Keratinocyte (primary cell): Measurements from ENCODE around the gene OR56B4. TPM values are rescaled to one million over a fixed set of nuclear protein-coding genes. Genes with fewer than 3 reads are reported as not detected.
"Not testable (repeated sequence)": the region's sequence is repeated elsewhere in the genome, so short reads cannot be mapped to it uniquely, and the experiment has no call there.

Source experiments
- DNase-seq: peaks from one replicate; pipeline ENCODE4 v3.0.0-alpha.2; 2011; ENCODE audit warnings: low read depth, missing footprints, low spot score
- FAIRE-seq: peaks from 2 replicates; lab custom pipeline; 2011; peaks lifted over from hg19 to GRCh38; lab: Jason Lieb, UNC
- H2AFZ ChIP-seq: 2 replicates; pipeline ENCODE4 v1.6.0; 2012; ENCODE audit warnings: low read length, control low read depth, inconsistent platforms; ENCODE audit not compliant: control insufficient read depth
- H3K27ac ChIP-seq: 2 replicates; pipeline ENCODE4 v1.5.1; 2011; ENCODE audit warnings: low read length; ENCODE audit not compliant: control insufficient read depth, insufficient read depth
- H3K27me3 ChIP-seq: 3 replicates; pipeline ENCODE4 v1.6.0; 2011; ENCODE audit warnings: low read length; ENCODE audit not compliant: control insufficient read depth, insufficient read depth; ENCODE audit errors: extremely low read depth
- H3K36me3 ChIP-seq, 2 experiments: 2 replicates in 1 of 2; 3 replicates in 1 of 2; pipeline ENCODE4 v1.5.1; 2011; ENCODE audit warnings: low read length in 2 of 2, mild to moderate bottlenecking in 1 of 2; ENCODE audit not compliant: control insufficient read depth in 2 of 2, insufficient read depth in 2 of 2; ENCODE audit errors: extremely low read depth in 1 of 2
- H3K4me1 ChIP-seq: 3 replicates; pipeline ENCODE4 v1.5.1; 2011; ENCODE audit warnings: low read length; ENCODE audit not compliant: control insufficient read depth, insufficient read depth; ENCODE audit errors: extremely low read depth
- H3K4me2 ChIP-seq: 3 replicates; pipeline ENCODE4 v1.6.0; 2011; ENCODE audit warnings: low read depth, low read length; ENCODE audit not compliant: control insufficient read depth, insufficient read depth; ENCODE audit errors: extremely low read depth
- H3K4me3 ChIP-seq, 3 experiments: fragments of 200-600 bp in 1 of 3; sonication (generic) in 1 of 3; 2 replicates in 2 of 3; 3 replicates in 1 of 3; pipeline ENCODE4 v1.5.1; 2011 to 2016; ENCODE audit warnings: low read length in 3 of 3, mild to moderate bottlenecking in 3 of 3, control low read depth in 2 of 3, inconsistent platforms in 1 of 3, low read depth in 1 of 3, mixed read lengths in 1 of 3, mixed run types in 1 of 3, moderate library complexity in 1 of 3; ENCODE audit not compliant: control insufficient read depth in 2 of 3, insufficient read depth in 2 of 3; ENCODE audit errors: extremely low read depth in 1 of 3
- H3K79me2 ChIP-seq: 2 replicates; pipeline ENCODE4 v1.6.0; 2012; ENCODE audit warnings: low read length; ENCODE audit not compliant: control insufficient read depth, insufficient read depth
- H3K9ac ChIP-seq: 3 replicates; pipeline ENCODE4 v1.6.0; 2011; ENCODE audit warnings: low read length; ENCODE audit not compliant: control insufficient read depth, insufficient read depth; ENCODE audit errors: extremely low read depth
- H3K9me1 ChIP-seq: 3 replicates; pipeline ENCODE4 v1.6.0; 2011; ENCODE audit warnings: low read length; ENCODE audit not compliant: control insufficient read depth, insufficient read depth; ENCODE audit errors: extremely low read depth
- H3K9me3 ChIP-seq: 2 replicates; pipeline ENCODE4 v1.5.1; 2012; ENCODE audit warnings: low read depth, low read length; ENCODE audit not compliant: control insufficient read depth
- H4K20me1 ChIP-seq: 3 replicates; pipeline ENCODE4 v1.6.0; 2011; ENCODE audit warnings: low read length; ENCODE audit not compliant: control insufficient read depth, insufficient read depth; ENCODE audit errors: extremely low read depth
- CTCF ChIP-seq, 3 experiments: IDR thresholded peaks in 1 of 3; conservative IDR thresholded peaks in 1 of 3; optimal IDR thresholded peaks in 1 of 3; 2 replicates in 2 of 3; 3 replicates in 1 of 3; pipeline versions ENCODE3 to v1.5.1; 2011; ENCODE audit warnings: low read length in 3 of 3, mild to moderate bottlenecking in 3 of 3, moderate library complexity in 2 of 3, control low read depth in 1 of 3, inconsistent platforms in 1 of 3; ENCODE audit not compliant: insufficient read depth in 2 of 3; ENCODE audit errors: extremely low read depth in 1 of 3
- EZH2 ChIP-seq: IDR thresholded peaks from one replicate; pipeline ENCODE4 v1.6.1; 2012; ENCODE audit warnings: inconsistent platforms, mild to moderate bottlenecking, low read length, moderate library complexity
- dilution Hi-C: fragments of 300-500 bp; cut with MboI; formaldehyde crosslinking; loops from one replicate; pipeline ENCODE4 v1.7.0; 2020; ENCODE audit warnings: low sequenced_read_pairs; ENCODE audit not compliant: extremely low pct_ligation_motif_present
- polyA minus RNA-seq, 3 experiments: library from RNA; depleted of rRNA, polyadenylated mRNA; stranded (reverse); fragments of >200 nt; gene quantifications; 1 replicate in 1 of 3; 2 replicates in 1 of 3; 3 replicates in 1 of 3; pipeline ENCODE4 v1.2.3, GENCODE V29; 2011
- polyA plus RNA-seq, 5 experiments: library from polyadenylated mRNA; depleted of rRNA in 3 of 5; stranded (reverse) in 3 of 5; stranded (forward) in 1 of 5; unstranded in 1 of 5; fragments of >200 nt; gene quantifications; 1 replicate in 1 of 5; 2 replicates in 3 of 5; 3 replicates in 1 of 5; pipeline versions ENCODE4 v1.2.1 to v1.2.3, GENCODE V29; 2011 to 2012; ENCODE audit warnings: missing spikeins in 2 of 5, low read depth in 1 of 5, low replicate concordance in 1 of 5

Gene OR56B4
- polyA plus RNA-seq (not detected in 3 replicates), polyA minus RNA-seq (not detected in 3 replicates)
- polyA plus RNA-seq (2011; ENCODE audit: low read depth), result not detected
- polyA plus RNA-seq (2011; cell fraction: cytosol; rRNA removed), result not detected in 2 replicates
- not detected in 2 replicates for polyA plus RNA-seq (2011; cell fraction: nucleus; rRNA removed)
- polyA plus RNA-seq (2012; ENCODE audit: low replicate concordance), result not detected in 2 replicates
- polyA minus RNA-seq (2011; cell fraction: cytosol; rRNA and poly(A)+ RNA removed), result not detected
- not detected in 2 replicates for polyA minus RNA-seq (2011; cell fraction: nucleus; rRNA and poly(A)+ RNA removed)

DNA sequence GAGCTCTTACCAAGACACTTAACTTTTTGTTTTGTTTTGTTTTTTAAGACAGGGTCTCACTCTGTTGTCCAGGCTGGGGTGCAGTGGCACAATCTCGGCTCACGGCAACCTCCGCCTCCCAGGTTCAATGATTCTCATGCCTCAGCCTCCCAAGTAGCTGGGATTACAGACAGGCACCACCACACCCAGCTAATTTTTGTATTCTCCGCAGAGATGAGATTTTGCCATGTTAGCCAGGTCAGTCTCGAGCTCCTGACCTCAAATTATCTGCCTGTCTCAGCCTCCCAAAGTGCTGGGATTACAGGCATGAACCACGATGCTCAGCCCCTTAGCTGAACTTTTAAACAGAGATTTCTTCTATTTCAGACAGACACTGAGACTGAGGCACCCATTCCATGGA, at the start of gene OR56B4:
TSS of gene OR56B4 (plus strand) at position 301 of the 400 bp plus-strand sequence. CDS start at position 396, 95 bp downstream.
- dilution Hi-C loops, H3K4me1 ChIP-seq, FAIRE-seq, H3K9me3 ChIP-seq, H3K4me3 ChIP-seq, H3K27me3 ChIP-seq, DNase-seq, H3K9me1 ChIP-seq, H3K79me2 ChIP-seq, H3K9ac ChIP-seq, H3K4me2 ChIP-seq, H4K20me1 ChIP-seq, H3K27ac ChIP-seq, H3K36me3 ChIP-seq, H2AFZ ChIP-seq: not testable (repeated sequence)

GRCh38 chr11:6061475-6061874, 46.0 kb upstream of the OR56B4 start:
- dilution Hi-C loops, result no loop called here
- Histone ChIP-seq H3K4me1 (no peaks in the 10 kb centered on the region), H4K20me1 (no peaks in the 10 kb centered on the region), H3K27ac (no peak overlapping the region), H3K27me3 (no peaks in the 10 kb centered on the region), H3K36me3 (no peaks in the 10 kb centered on the region), H3K4me2 (no peak overlapping the region), H3K9ac (no peak overlapping the region), H2AFZ (no peak overlapping the region), H3K9me1 (no peaks in the 10 kb centered on the region), H3K4me3 (no peak overlapping the region), H3K9me3 (no peaks in the 10 kb centered on the region), H3K79me2 (no peaks in the 10 kb centered on the region)
- DNase-seq (no peak), FAIRE-seq (no peak)
- TF ChIP-seq EZH2 (no peak), CTCF (optimal IDR thresholded peaks at IDR 0.05 in 1 of 3, IDR thresholded peaks at IDR 0.05 in 1 of 3, conservative IDR thresholded peaks at IDR 0.05 in 1 of 3; ENCODE audit: extremely low read depth in 1 of 3, insufficient read depth in 2 of 3, low read length in 3 of 3) (no peak)
